Lower leg skin (tissue), 4 donors: ENCODE data around the gene HMGCL. TPM values are rescaled to one million over a fixed set of nuclear protein-coding genes. Genes with fewer than 3 reads are reported as not detected.

ENCODE experiments used
- DNase-seq, 2 donors: peaks; one replicate each; pipeline ENCODE4 v3.0.0-alpha.2; 2019; ENCODE audit warnings: low spot score in 2 of 2
- H3K4me3 ChIP-seq: fragments of 200-600 bp; sonication (generic); 2 replicates; pipeline ENCODE4 v1.5.1; 2017; ENCODE audit warnings: mild to moderate bottlenecking, low read depth; ENCODE audit not compliant: poor library complexity, severe bottlenecking
- CTCF ChIP-seq, 3 donors: fragments of 450-650 bp; IDR thresholded peaks; one replicate each; pipeline ENCODE4 v1.5.1; 2016; ENCODE audit warnings: antibody characterized with exemption in 3 of 3, mild to moderate bottlenecking in 3 of 3, moderate library complexity in 2 of 3
- POLR2A ChIP-seq, 2 donors: fragments of 450-650 bp; IDR thresholded peaks; one replicate each; pipeline ENCODE4 v1.6.1; 2016 to 2017; ENCODE audit warnings: antibody characterized with exemption in 2 of 2, mild to moderate bottlenecking in 1 of 2, moderate library complexity in 1 of 2
- WGBS, 2 donors: methylation state at CpG; one replicate each; pipeline ENCODE4 v1.1.5; 2018; 5-methylcytosine and 5-hydroxymethylcytosine counted together
- intact Hi-C: fragments of 100-400 bp; cut with DNase I; formaldehyde crosslinking; loops from one replicate; pipeline ENCODE4 v1.15.0; 2023; ENCODE audit warnings: low total_unique reads
- total RNA-seq, 4 donors: library from RNA; depleted of rRNA; stranded (reverse); fragments of >200 nt; gene quantifications; one replicate each; pipeline ENCODE4 v1.1.0, GENCODE V29; 2016

Gene HMGCL
- 10 to 100 TPM; 30.9 to 44.9 (median 36.0) TPM for total RNA-seq

- DNase-seq = peak; percentile 89 to 98
- intact Hi-C loops = no loop called here
- TF ChIP-seq POLR2A (IDR thresholded peaks at IDR 0.05) (peak in 1 of 2 donors; percentile 38), CTCF (IDR thresholded peaks at IDR 0.05) (no peak)
- WGBS, 2 donors = 0% methylated on average over 22 to 35 of the region's 42 CpGs
- peak within 1 kb of the TSS; percentile 99 for H3K4me3 ChIP-seq
Observed at GRCh38 chr1:23825076-23825761, at the start of gene HMGCL. Gene HMGCL (minus strand): TSS chr1:23825429. CDS start chr1:23825415, 14 bp downstream.

- no peak for TF ChIP-seq POLR2A (IDR thresholded peaks at IDR 0.05)
- no peak for TF ChIP-seq CTCF (IDR thresholded peaks at IDR 0.05)
- DNase-seq = no peak
- H3K4me3 ChIP-seq = no peak overlapping the region
- 79 to 84% methylated on average over 3 of the region's 3 CpGs for WGBS, 2 donors
- intact Hi-C loops = no loop called here
Observed at GRCh38 chr1:23872421-23872820, 47.2 kb upstream of the HMGCL start.

- intact Hi-C loops = no loop called here
- DNase-seq = no peak
- TF ChIP-seq POLR2A (IDR thresholded peaks at IDR 0.05) (no peak), CTCF (IDR thresholded peaks at IDR 0.05) (no peak)
- H3K4me3 ChIP-seq = peak overlapping the region; percentile 8
- 62 to 70% methylated on average over 10 of the region's 10 CpGs for WGBS, 2 donors
Observed at GRCh38 chr1:23869051-23869450, 43.8 kb upstream of the HMGCL start.

- peak overlapping the region; percentile 8 for H3K4me3 ChIP-seq
- intact Hi-C loops = no loop called here
- peak in 1 of 2 donors; percentile 85 for DNase-seq
- TF ChIP-seq CTCF (IDR thresholded peaks at IDR 0.05) (no peak), POLR2A (IDR thresholded peaks at IDR 0.05) (no peak)
- 29 to 30% methylated on average over 20 of the region's 20 CpGs for WGBS, 2 donors
Observed at GRCh38 chr1:23868557-23869016, 43.4 kb upstream of the HMGCL start.

GRCh38 chr1:23867895-23868556, 42.8 kb upstream of the HMGCL start, which contains the start of gene FUCA1:
Gene FUCA1 (minus strand): TSS chr1:23868290. CDS start chr1:23868286, 4 bp downstream.
- DNase-seq = peak; percentile 91 to 99
- intact Hi-C loops = no loop called here
- TF ChIP-seq POLR2A (IDR thresholded peaks at IDR 0.05) = no peak
- peak in 1 of 3 donors; percentile 86 for TF ChIP-seq CTCF (IDR thresholded peaks at IDR 0.05)
- H3K4me3 ChIP-seq = peak within 1 kb of the TSS; percentile 61
- WGBS, 2 donors = 0% methylated on average over 22 to 46 of the region's 71 CpGs
